ENCODE measurements around the gene RPL3.

Gene RPL3

DNA sequence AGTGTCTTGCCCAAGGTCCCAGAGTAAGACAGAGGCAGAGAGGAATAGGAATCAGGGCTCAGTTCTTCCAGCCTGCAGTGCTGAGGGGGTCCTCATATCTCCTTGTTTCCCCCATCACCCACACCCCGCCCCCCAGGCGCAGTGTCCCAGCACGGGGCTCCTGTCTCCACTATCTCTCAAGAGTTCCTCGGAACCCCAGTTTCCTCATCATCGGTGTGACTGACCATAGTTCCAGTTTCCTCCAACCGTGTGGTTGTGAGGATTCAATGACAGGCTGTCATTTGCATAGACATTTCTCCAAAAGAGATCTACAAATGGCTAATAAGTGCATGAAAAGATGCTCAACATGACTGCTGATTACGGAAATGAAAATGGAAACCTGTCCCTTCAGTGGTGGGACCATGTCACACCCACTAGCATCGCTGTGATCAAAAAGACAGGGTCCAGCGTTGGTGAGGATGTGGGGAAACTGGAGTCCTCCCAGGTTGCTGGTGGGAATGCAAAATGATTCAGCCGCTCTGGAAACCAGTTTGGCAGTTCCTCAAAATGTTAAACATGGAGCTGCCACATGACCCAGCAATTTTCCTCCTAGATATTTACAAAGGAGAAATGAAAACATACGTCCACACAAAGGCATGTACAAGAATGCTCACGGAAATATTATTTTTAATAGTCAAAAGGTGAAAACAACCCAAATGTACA lies 42.8 kb downstream of the RPL3 start:
- Histone ChIP-seq H3K4me1 (ENCODE audit: control insufficient read depth in 5 of 5, insufficient read depth in 5 of 5, low read length in 5 of 5) (peaks cover 0 to 56% (median 10%) of the 10 kb centered on the region in 5 donors), H3K9ac (ENCODE audit: low read length in 5 of 5) (no peak overlapping the region), H3K27me3 (ENCODE audit: control insufficient read depth in 5 of 5, insufficient read depth in 4 of 5, low read length in 5 of 5) (peaks cover 0 to 3% (median 0%) of the 10 kb centered on the region in 5 donors), H3K9me3 (ENCODE audit: control insufficient read depth in 5 of 5, low read length in 5 of 5) (peaks cover 0 to 10% (median 0%) of the 10 kb centered on the region in 5 donors), H3K36me3 (ENCODE audit: control insufficient read depth in 5 of 5, insufficient read depth in 5 of 5, low read length in 5 of 5) (no peaks in the 10 kb centered on the region), H3K27ac (ENCODE audit: low read depth, low read length) (peak overlapping the region; percentile 2), H3K4me3 (ENCODE audit: low read depth in 1 of 5, low read length in 5 of 5) (no peak overlapping the region)

DNA sequence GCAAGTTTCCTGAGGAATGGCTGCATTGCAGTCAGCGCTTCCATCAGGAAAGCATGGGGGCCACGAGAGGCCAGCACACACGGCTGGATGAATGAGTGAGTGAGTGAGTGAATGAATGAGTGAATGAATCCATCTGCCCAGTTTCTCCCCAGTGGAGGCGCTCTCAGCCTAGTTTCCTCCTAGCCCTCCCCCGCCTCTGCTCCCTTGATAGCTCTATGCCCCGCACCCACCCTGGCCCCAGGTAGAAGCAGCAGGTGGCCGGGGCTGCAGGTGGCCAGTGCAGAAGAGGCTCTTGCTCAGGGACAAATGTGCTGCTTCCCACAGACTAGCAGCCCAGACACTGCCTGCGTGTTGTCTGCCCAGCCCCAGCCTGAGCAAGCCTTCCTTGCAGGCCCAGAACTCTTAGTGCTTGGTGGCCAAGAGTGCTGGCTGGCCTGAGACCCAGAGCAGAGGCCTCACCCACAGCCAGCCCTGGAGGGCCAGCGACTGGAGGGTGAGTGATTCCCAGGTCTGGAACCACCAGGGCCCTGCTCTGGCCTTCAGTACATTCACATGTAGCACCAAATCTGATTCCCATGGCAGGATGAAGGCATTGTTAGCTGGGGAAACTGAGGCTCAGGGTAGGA lies 43.5 kb downstream of the RPL3 start:
- H3K4me1 ChIP-seq (ENCODE audit: control insufficient read depth in 5 of 5, insufficient read depth in 5 of 5, low read length in 5 of 5): peaks cover 0 to 52% (median 8%) of the 10 kb centered on the region in 5 donors
- H3K27ac ChIP-seq (ENCODE audit: low read depth, low read length): peak overlapping the region; percentile 2
- peaks cover 0 to 10% (median 3%) of the 10 kb centered on the region in 5 donors for H3K9me3 ChIP-seq (ENCODE audit: control insufficient read depth in 5 of 5, low read length in 5 of 5)
- no peaks in the 10 kb centered on the region for H3K36me3 ChIP-seq (ENCODE audit: control insufficient read depth in 5 of 5, insufficient read depth in 5 of 5, low read length in 5 of 5)
- H3K4me3 ChIP-seq (ENCODE audit: low read depth in 1 of 5, low read length in 5 of 5): no peak overlapping the region
- no peak overlapping the region for H3K9ac ChIP-seq (ENCODE audit: low read length in 5 of 5)
- peaks cover 0 to 3% (median 0%) of the 10 kb centered on the region in 5 donors for H3K27me3 ChIP-seq (ENCODE audit: control insufficient read depth in 5 of 5, insufficient read depth in 4 of 5, low read length in 5 of 5)

GRCh38 chr22:39273950-39274887 lies 45.2 kb downstream of the RPL3 start:
- Histone ChIP-seq H3K9ac (ENCODE audit: low read length in 5 of 5) (no peak overlapping the region), H3K4me1 (ENCODE audit: control insufficient read depth in 5 of 5, insufficient read depth in 5 of 5, low read length in 5 of 5) (peaks cover 0 to 56% (median 25%) of the 10 kb centered on the region in 5 donors), H3K36me3 (ENCODE audit: control insufficient read depth in 5 of 5, insufficient read depth in 5 of 5, low read length in 5 of 5) (no peaks in the 10 kb centered on the region), H3K27ac (ENCODE audit: low read depth, low read length) (no peak overlapping the region), H3K9me3 (ENCODE audit: control insufficient read depth in 5 of 5, low read length in 5 of 5) (peaks cover 0 to 10% (median 4%) of the 10 kb centered on the region in 5 donors), H3K4me3 (ENCODE audit: low read depth in 1 of 5, low read length in 5 of 5) (no peak overlapping the region), H3K27me3 (ENCODE audit: control insufficient read depth in 5 of 5, insufficient read depth in 4 of 5, low read length in 5 of 5) (peaks cover 0 to 3% (median 0%) of the 10 kb centered on the region in 5 donors)

GRCh38 chr22:39270792-39271191 lies 48.6 kb downstream of the RPL3 start:
- Histone ChIP-seq H3K9ac (ENCODE audit: low read length in 5 of 5) (no peak overlapping the region), H3K4me1 (ENCODE audit: control insufficient read depth in 5 of 5, insufficient read depth in 5 of 5, low read length in 5 of 5) (peaks cover 5 to 53% (median 40%) of the 10 kb centered on the region in 5 donors), H3K27me3 (ENCODE audit: control insufficient read depth in 5 of 5, insufficient read depth in 4 of 5, low read length in 5 of 5) (no peaks in the 10 kb centered on the region), H3K4me3 (ENCODE audit: low read depth in 1 of 5, low read length in 5 of 5) (no peak overlapping the region), H3K9me3 (ENCODE audit: control insufficient read depth in 5 of 5, low read length in 5 of 5) (peaks cover 0 to 4% (median 2%) of the 10 kb centered on the region in 5 donors), H3K36me3 (ENCODE audit: control insufficient read depth in 5 of 5, insufficient read depth in 5 of 5, low read length in 5 of 5) (no peaks in the 10 kb centered on the region), H3K27ac (ENCODE audit: low read depth, low read length) (no peak overlapping the region)

DNA sequence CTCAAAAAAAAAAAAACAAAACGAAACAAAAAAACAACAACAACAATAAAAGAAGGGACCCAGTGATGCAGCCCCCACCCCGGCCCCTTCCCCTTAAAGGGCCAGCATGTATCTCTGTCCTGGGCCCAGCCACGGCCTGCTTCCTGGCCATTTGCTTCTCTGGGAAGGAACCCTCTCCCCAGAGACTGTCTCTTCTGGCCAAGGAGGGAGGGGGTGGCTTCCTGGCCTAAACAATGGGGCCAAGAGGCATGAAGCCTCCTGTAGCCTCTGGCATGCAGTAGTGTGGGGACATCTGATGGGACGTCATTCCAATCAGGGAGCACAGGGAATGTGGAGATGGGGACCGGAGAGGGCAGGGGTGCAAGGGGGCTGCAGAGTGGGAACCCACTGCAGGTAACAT lies 49.1 kb downstream of the RPL3 start:
- Histone ChIP-seq H3K4me3 (ENCODE audit: low read depth in 1 of 5, low read length in 5 of 5) (peak overlapping the region in 1 of 5 donors; percentile 11), H3K9me3 (ENCODE audit: control insufficient read depth in 5 of 5, low read length in 5 of 5) (peaks cover 0 to 4% (median 2%) of the 10 kb centered on the region in 5 donors), H3K36me3 (ENCODE audit: control insufficient read depth in 5 of 5, insufficient read depth in 5 of 5, low read length in 5 of 5) (no peaks in the 10 kb centered on the region), H3K9ac (ENCODE audit: low read length in 5 of 5) (no peak overlapping the region), H3K4me1 (ENCODE audit: control insufficient read depth in 5 of 5, insufficient read depth in 5 of 5, low read length in 5 of 5) (peaks cover 5 to 55% (median 45%) of the 10 kb centered on the region in 5 donors), H3K27ac (ENCODE audit: low read depth, low read length) (peak overlapping the region; percentile 65), H3K27me3 (ENCODE audit: control insufficient read depth in 5 of 5, insufficient read depth in 4 of 5, low read length in 5 of 5) (no peaks in the 10 kb centered on the region)

DNA sequence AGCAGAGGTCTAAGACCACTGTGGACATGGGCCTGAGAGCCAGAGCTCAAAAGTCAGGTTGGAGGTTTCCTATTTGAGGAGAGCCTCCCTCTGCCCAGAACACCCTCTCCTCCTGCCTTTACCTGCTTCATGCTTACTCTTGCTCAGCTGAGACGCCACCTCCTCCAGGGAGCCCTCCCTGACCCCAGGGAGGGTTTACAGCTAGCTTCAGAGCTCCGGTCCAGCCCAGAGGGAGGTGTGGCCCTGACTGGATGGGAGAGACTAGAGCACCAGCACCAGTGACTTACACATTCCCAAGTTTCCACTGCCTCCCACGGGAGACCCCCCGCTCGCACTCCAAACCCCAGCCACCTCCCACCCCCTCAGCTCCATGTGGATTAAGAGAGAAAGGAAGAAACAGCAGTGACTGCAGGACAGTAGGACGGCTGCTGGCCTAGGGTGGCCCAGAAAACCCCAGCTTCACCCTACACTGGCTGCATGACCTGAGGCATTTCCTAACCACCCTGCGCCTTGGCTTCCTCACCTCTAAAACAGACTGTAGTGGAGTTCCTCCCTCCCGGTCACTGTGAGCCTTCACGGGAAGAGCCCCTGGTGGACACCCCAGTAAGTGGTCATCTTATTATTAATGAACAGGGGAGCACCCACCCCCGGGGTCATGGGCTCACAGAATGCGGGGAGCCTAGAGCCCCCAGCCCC lies 50.2 kb downstream of the RPL3 start:
- Histone ChIP-seq H3K4me1 (ENCODE audit: control insufficient read depth in 5 of 5, insufficient read depth in 5 of 5, low read length in 5 of 5) (peaks cover 5 to 61% (median 46%) of the 10 kb centered on the region in 5 donors), H3K27me3 (ENCODE audit: control insufficient read depth in 5 of 5, insufficient read depth in 4 of 5, low read length in 5 of 5) (no peaks in the 10 kb centered on the region), H3K36me3 (ENCODE audit: control insufficient read depth in 5 of 5, insufficient read depth in 5 of 5, low read length in 5 of 5) (no peaks in the 10 kb centered on the region), H3K9ac (ENCODE audit: low read length in 5 of 5) (peak overlapping the region in 2 of 5 donors; percentile 2 to 41), H3K4me3 (ENCODE audit: low read depth in 1 of 5, low read length in 5 of 5) (no peak overlapping the region), H3K9me3 (ENCODE audit: control insufficient read depth in 5 of 5, low read length in 5 of 5) (peaks cover 0 to 4% (median 2%) of the 10 kb centered on the region in 5 donors), H3K27ac (ENCODE audit: low read depth, low read length) (peak overlapping the region; percentile 65)

DNA sequence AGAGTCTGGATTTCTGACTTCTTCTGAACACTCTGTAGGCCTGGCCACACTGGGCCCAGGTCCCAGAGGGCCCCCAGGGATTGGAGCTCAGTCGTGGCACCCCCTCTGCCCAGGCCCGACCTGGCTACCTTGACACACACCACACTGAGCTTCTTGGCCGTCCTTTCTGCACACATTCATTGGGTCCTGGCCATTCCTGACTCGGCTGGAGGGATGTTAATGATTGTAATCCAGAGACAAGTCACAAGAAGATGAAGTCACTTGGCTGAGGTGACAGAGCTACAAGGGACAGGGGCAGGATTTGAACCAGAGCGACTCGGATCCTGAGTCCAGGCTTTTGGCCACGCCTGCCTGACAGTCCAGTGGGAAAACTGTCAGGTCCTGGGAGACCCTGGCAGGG lies 50.8 kb downstream of the RPL3 start:
- peaks cover 0 to 4% (median 2%) of the 10 kb centered on the region in 5 donors for H3K9me3 ChIP-seq (ENCODE audit: control insufficient read depth in 5 of 5, low read length in 5 of 5)
- H3K27me3 ChIP-seq (ENCODE audit: control insufficient read depth in 5 of 5, insufficient read depth in 4 of 5, low read length in 5 of 5): no peaks in the 10 kb centered on the region
- H3K36me3 ChIP-seq (ENCODE audit: control insufficient read depth in 5 of 5, insufficient read depth in 5 of 5, low read length in 5 of 5): no peaks in the 10 kb centered on the region
- H3K4me1 ChIP-seq (ENCODE audit: control insufficient read depth in 5 of 5, insufficient read depth in 5 of 5, low read length in 5 of 5): peaks cover 5 to 61% (median 46%) of the 10 kb centered on the region in 5 donors
- H3K27ac ChIP-seq (ENCODE audit: low read depth, low read length): peak overlapping the region; percentile 65
- no peak overlapping the region for H3K4me3 ChIP-seq (ENCODE audit: low read depth in 1 of 5, low read length in 5 of 5)
- H3K9ac ChIP-seq (ENCODE audit: low read length in 5 of 5): peak overlapping the region in 2 of 5 donors; percentile 2 to 41

DNA sequence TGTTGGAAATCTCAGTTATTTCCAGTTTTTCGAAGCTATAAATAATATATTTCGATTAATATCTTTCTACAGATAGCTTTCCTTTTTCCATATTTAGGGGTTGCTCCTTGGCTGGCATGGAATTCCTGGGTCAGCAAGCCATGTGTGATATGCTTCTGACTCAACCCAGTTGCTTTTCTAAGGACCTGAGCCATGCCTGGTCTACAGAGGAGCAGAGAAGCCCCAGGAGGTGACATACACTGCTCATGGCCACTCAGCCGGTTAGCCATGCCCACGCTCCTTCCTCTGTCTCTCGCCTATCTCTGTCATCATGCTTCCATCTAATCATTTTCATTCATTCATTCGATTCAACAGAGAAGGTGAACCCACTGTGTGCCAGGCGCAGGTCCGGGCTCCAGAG lies 51.4 kb downstream of the RPL3 start:
- Histone ChIP-seq H3K36me3 (ENCODE audit: control insufficient read depth in 5 of 5, insufficient read depth in 5 of 5, low read length in 5 of 5) (no peaks in the 10 kb centered on the region), H3K27me3 (ENCODE audit: control insufficient read depth in 5 of 5, insufficient read depth in 4 of 5, low read length in 5 of 5) (no peaks in the 10 kb centered on the region), H3K9ac (ENCODE audit: low read length in 5 of 5) (no peak overlapping the region), H3K9me3 (ENCODE audit: control insufficient read depth in 5 of 5, low read length in 5 of 5) (peaks cover 0 to 4% (median 2%) of the 10 kb centered on the region in 5 donors), H3K4me1 (ENCODE audit: control insufficient read depth in 5 of 5, insufficient read depth in 5 of 5, low read length in 5 of 5) (peaks cover 5 to 61% (median 46%) of the 10 kb centered on the region in 5 donors), H3K4me3 (ENCODE audit: low read depth in 1 of 5, low read length in 5 of 5) (no peak overlapping the region), H3K27ac (ENCODE audit: low read depth, low read length) (peak overlapping the region; percentile 65)

DNA sequence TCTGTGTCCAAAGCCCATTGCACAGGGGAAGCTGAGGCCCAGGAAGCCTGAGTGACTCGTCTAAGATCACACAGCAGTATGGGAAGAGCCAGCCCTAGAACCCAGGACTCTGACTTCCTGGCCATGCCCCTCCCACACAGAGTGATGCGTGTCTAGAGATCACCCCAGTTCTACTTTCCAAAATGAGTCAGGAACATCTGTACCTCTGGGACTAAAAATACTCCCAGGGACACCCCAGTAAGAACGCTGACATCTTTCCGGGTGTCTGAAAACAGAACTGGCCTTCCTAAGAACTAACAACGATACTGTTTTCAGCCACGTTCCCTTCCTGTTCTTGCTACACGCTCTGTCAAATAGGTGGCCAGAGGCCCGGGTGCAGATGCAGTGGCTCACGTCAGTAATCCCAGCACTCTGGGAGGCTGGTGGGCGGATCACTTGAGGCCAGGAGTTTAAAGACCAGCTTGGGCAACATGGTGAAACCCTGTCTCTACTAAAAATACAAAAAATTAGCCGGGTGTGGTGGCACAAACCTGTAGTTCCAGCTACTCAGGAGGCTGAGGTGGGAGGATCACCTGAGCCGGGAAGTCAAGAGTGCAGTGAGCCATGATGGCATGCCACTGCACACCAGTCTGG lies 52.9 kb downstream of the RPL3 start:
- Histone ChIP-seq H3K27ac (ENCODE audit: low read depth, low read length) (peak overlapping the region; percentile 24), H3K9ac (ENCODE audit: low read length in 5 of 5) (peak overlapping the region in 1 of 5 donors; percentile 41), H3K4me1 (ENCODE audit: control insufficient read depth in 5 of 5, insufficient read depth in 5 of 5, low read length in 5 of 5) (peaks cover 5 to 61% (median 46%) of the 10 kb centered on the region in 5 donors)

More for the DNA sequence above, 52.9 kb downstream of the RPL3 start:
- H3K36me3 ChIP-seq (ENCODE audit: control insufficient read depth in 5 of 5, insufficient read depth in 5 of 5, low read length in 5 of 5): no peaks in the 10 kb centered on the region
- H3K9me3 ChIP-seq (ENCODE audit: control insufficient read depth in 5 of 5, low read length in 5 of 5): peaks cover 1 to 13% (median 11%) of the 10 kb centered on the region in 5 donors
- H3K4me3 ChIP-seq (ENCODE audit: low read depth in 1 of 5, low read length in 5 of 5): no peak overlapping the region
- H3K27me3 ChIP-seq (ENCODE audit: control insufficient read depth in 5 of 5, insufficient read depth in 4 of 5, low read length in 5 of 5): no peaks in the 10 kb centered on the region
